Activated B cell treated with CpG ODN at 0.5 μM for 24 hours (primary cell): ENCODE measurements around the gene ZDHHC3. TPM values are rescaled to one million over a fixed set of nuclear protein-coding genes. Genes with fewer than 3 reads are reported as not detected.

ENCODE experiments used
- ATAC-seq: fragments of 200-7000 bp; cut with Tn5 transposase; one replicate; pipeline ENCODE4 v1.10.0; 2021; ENCODE audit warnings: low read depth, mild to moderate bottlenecking, moderate library complexity
- CTCF ChIA-PET: fragments of 350-600 bp; sonication (Branson Sonifier 250); formaldehyde crosslinking; loops from one replicate; lab custom pipeline; 2021; ENCODE audit warnings: antibody characterized with exemption; lab: Charles Lee
- POLR2A ChIA-PET: fragments of 350-600 bp; sonication (Branson Sonifier 250); formaldehyde crosslinking; loops from one replicate; lab custom pipeline; 2021; ENCODE audit warnings: antibody characterized with exemption; lab: Charles Lee
- DNase-seq: peaks from one replicate; pipeline ENCODE4 v3.0.0; 2022
- H3K27ac Mint-ChIP-seq: one replicate; pipeline ENCODE4 v1.8.0; 2020; ENCODE audit warnings: mixed read lengths
- H3K27me3 Mint-ChIP-seq: one replicate; pipeline ENCODE4 v1.8.0; 2021; ENCODE audit warnings: mixed read lengths
- H3K36me3 Mint-ChIP-seq: one replicate; pipeline ENCODE4 v1.8.0; 2021; ENCODE audit warnings: low read depth, mixed read lengths
- H3K4me1 Mint-ChIP-seq: one replicate; pipeline ENCODE4 v1.8.0; 2021; ENCODE audit warnings: mixed read lengths
- H3K4me3 Mint-ChIP-seq: one replicate; pipeline ENCODE4 v1.8.0; 2020; ENCODE audit warnings: mild to moderate bottlenecking, mixed read lengths
- H3K9me3 Mint-ChIP-seq: one replicate; pipeline ENCODE4 v1.8.0; 2020; ENCODE audit warnings: mixed read lengths
- intact Hi-C: fragments of 100-400 bp; cut with micrococcal nuclease; formaldehyde crosslinking; loops from one replicate; pipeline ENCODE4 v1.15.1; 2024
- total RNA-seq: library from RNA; stranded (reverse); gene quantifications from 2 replicates; pipeline ENCODE4 v1.2.3, GENCODE V29; 2022
- TF ChIP-seq, protein P1 (sequence below): fragments of 200-600 bp; IDR thresholded peaks from one replicate; pipeline ENCODE4 v1.8.0; 2022; ENCODE audit warnings: antibody characterized with exemption, mild to moderate bottlenecking

ZDHHC3 gene
- total RNA-seq, 1 donor from 2014 or later = 43.4 TPM

DNA sequence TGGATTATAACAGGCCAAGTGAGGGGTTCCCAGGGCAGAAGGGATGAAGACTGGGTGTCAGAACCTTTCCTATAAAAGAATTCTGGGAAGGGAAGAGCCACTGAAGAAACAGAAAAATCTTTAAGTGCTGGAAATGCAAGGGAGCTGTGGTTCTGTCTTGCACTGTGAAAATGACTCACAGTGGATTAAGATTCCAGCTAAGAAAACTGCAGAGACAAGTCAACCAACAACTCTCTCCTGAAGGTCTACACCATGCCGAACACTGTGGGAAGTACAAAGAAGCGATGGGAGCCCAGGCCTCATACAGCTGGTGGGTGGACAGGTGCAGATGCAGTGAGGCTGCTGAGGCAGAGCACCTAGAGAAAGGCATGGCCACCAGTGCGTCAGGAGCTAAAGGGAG lies 27.7 kb downstream of the ZDHHC3 start:
- Mint-ChIP-seq H3K36me3 (peaks cover 32% of the 10 kb centered on the region), H3K4me1 (peaks cover 20% of the 10 kb centered on the region), H3K27ac (no peak overlapping the region), H3K4me3 (no peak overlapping the region), H3K27me3 (no peaks in the 10 kb centered on the region), H3K9me3 (no peaks in the 10 kb centered on the region)
- ChIA-PET CTCF (no interaction called here), POLR2A (no interaction called here)
- TF ChIP-seq, protein P1, sequence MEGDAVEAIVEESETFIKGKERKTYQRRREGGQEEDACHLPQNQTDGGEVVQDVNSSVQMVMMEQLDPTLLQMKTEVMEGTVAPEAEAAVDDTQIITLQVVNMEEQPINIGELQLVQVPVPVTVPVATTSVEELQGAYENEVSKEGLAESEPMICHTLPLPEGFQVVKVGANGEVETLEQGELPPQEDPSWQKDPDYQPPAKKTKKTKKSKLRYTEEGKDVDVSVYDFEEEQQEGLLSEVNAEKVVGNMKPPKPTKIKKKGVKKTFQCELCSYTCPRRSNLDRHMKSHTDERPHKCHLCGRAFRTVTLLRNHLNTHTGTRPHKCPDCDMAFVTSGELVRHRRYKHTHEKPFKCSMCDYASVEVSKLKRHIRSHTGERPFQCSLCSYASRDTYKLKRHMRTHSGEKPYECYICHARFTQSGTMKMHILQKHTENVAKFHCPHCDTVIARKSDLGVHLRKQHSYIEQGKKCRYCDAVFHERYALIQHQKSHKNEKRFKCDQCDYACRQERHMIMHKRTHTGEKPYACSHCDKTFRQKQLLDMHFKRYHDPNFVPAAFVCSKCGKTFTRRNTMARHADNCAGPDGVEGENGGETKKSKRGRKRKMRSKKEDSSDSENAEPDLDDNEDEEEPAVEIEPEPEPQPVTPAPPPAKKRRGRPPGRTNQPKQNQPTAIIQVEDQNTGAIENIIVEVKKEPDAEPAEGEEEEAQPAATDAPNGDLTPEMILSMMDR = no peak
- DNase-seq = no peak
- intact Hi-C loops = no loop called here
- no peak for ATAC-seq

DNA sequence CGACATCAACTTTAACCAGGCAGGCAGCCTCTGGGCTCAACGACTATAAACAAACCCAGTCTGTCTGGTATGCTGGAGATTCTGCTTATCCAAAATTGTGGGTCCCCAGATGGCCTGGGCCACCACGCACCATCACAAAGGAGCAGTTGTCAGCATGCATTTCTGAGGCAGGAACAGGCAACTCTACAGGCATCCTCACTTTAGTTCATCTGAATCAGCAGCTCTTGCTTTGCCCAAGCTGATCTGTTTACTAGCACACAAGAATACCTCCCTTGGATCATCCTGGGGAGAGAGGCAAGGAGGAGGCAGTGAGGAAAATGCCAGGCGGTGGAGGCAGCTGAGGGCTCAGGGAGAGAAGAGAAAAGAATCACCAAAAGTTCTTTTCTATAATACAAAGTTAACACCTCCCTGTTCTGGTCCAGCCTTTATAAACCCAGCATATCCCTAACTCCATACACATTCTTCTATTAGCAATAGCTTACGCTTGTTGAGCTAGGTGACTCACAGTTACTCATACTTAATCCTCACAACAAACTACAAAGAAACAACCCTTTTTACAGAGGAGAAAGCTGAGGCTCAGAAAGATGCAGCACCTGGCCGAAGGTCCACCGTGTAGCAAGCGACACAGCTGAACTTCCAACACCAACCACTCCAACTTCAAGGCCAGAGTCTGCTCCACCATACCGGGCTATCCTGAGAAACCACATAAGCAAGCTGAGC lies 33.6 kb downstream of the ZDHHC3 start:
- CTCF ChIA-PET = no interaction called here
- no peak for ATAC-seq

DNA sequence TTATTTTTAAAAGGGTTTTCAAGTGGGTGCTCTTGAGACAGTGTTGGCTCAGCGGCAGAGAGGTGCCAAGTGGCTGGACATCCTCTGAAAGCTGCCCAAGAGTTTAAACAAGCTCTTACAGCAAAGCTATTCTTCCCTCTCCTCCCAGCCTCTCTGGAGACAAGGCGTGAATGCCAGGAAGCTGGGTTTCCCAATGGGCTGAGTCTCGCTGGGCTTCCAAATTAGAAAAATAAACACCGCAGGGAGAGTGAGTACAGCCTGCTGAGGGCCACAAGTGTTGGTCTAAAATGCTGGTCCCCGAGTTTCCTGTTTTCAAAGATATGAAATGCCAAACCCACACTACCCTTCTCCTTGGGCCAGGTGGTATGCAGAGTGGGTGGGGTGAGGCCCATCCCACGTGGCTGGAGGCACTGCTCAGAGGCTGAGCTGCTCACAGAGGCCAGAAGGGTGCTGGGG lies 36.4 kb downstream of the ZDHHC3 start:
- no peaks in the 10 kb centered on the region for H3K4me1 Mint-ChIP-seq
- DNase-seq = no peak
- CTCF ChIA-PET = no interaction called here
- peaks cover 77% of the 10 kb centered on the region for H3K36me3 Mint-ChIP-seq
- intact Hi-C loops = no loop called here
- H3K9me3 Mint-ChIP-seq = no peaks in the 10 kb centered on the region
- TF ChIP-seq, protein P1 = no peak
- no peak overlapping the region for H3K27ac Mint-ChIP-seq
- no peaks in the 10 kb centered on the region for H3K27me3 Mint-ChIP-seq
- POLR2A ChIA-PET = no interaction called here
- no peak for ATAC-seq
- H3K4me3 Mint-ChIP-seq = no peak overlapping the region

More for the DNA sequence above, 33.6 kb downstream of the ZDHHC3 start:
- Mint-ChIP-seq H3K4me1 (no peaks in the 10 kb centered on the region), H3K9me3 (no peaks in the 10 kb centered on the region), H3K27ac (no peak overlapping the region), H3K36me3 (peaks cover 76% of the 10 kb centered on the region), H3K4me3 (no peak overlapping the region), H3K27me3 (no peaks in the 10 kb centered on the region)
- TF ChIP-seq, protein P1 = no peak
- no peak for DNase-seq
- POLR2A ChIA-PET = no interaction called here
- intact Hi-C loops = no loop called here

DNA sequence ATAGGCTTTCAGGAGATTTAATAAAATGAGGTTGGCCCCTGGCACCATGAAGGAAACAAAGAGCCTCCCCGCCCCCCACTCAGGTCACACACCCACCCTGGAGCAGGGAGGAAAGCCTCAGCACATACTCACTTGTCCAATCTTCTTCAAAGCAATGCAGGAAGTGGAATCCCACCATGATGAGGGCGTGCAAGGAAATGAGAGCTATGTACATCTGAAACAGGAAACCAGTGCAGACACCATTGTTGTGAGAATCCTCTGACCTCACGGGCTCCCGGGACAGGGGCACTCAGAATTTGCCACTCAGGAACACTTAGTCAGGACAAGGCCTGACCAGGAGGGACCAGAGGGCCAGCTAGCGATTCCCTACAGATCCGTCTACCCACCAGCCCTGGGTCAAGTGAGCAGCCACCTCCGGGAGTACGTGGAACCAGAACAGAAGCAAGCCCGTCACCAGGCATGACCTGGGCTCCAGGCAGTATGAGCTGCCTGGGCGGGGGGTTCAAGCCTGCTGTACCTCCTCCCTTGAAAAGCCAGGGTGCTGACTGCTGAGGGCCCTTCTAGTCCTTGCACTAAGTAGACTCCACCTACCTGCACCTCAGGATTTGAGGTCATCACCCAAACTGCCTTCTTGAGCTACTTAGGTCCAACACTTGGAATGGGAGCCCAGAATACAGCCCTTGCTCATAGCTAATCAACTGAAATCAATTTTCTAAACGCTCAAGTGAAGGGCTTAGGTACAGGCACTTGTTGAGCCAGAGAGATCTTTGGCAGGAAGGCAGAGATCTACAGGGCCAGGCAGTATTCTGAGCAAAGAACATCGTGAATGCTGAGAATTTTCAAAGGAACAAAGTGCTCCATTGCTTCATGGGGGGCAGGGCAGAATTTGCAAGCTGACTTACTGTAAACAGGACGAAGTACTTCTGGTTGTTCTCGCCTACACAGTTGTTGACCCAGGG lies 42.7 kb downstream of the ZDHHC3 start:
- H3K4me3 Mint-ChIP-seq = no peak overlapping the region
- peaks cover 87% of the 10 kb centered on the region for H3K36me3 Mint-ChIP-seq
- DNase-seq = no peak
- CTCF ChIA-PET = no interaction called here
- ATAC-seq = no peak
- TF ChIP-seq, protein P1 = no peak
- H3K9me3 Mint-ChIP-seq = no peaks in the 10 kb centered on the region
- no peaks in the 10 kb centered on the region for H3K27me3 Mint-ChIP-seq
- intact Hi-C loops = no loop called here
- POLR2A ChIA-PET = no interaction called here
- no peak overlapping the region for H3K27ac Mint-ChIP-seq
- H3K4me1 Mint-ChIP-seq = no peaks in the 10 kb centered on the region

DNA sequence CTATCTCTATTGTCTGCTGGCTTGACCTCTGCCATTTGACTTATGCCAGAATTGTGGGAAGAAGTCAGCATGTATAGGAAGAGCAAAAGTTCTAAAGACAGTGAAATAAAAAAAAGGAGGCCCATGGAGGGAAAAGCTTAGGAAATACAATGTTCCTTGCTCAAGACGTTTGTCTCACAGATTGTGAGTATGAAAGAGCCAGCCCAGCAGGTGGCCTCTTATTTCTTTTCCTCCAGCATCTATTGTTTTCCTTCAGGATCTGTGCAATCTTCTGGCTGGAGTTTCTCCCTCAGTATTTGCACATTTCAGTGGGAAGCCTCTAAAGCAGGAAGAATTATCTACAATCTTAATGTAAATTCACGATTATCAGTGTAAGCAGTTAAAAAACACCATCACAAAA lies 43.7 kb downstream of the ZDHHC3 start:
- no peak overlapping the region for H3K27ac Mint-ChIP-seq
- no peak for DNase-seq
- ChIA-PET CTCF (no interaction called here), POLR2A (no interaction called here)
- intact Hi-C loops = no loop called here
- no peak for ATAC-seq
- H3K4me3 Mint-ChIP-seq = no peak overlapping the region
- TF ChIP-seq, protein P1 = no peak
- no peaks in the 10 kb centered on the region for H3K4me1 Mint-ChIP-seq
- H3K36me3 Mint-ChIP-seq = peaks cover 85% of the 10 kb centered on the region
- H3K27me3 Mint-ChIP-seq = no peaks in the 10 kb centered on the region
- no peaks in the 10 kb centered on the region for H3K9me3 Mint-ChIP-seq
